ENCODE measurements around the gene C2orf81. TPM values are rescaled to one million over a fixed set of nuclear protein-coding genes. Genes with fewer than 3 reads are reported as not detected.

C2orf81 gene
- total RNA-seq, 1 donor from 2014 or later: 1.8 TPM

DNA sequence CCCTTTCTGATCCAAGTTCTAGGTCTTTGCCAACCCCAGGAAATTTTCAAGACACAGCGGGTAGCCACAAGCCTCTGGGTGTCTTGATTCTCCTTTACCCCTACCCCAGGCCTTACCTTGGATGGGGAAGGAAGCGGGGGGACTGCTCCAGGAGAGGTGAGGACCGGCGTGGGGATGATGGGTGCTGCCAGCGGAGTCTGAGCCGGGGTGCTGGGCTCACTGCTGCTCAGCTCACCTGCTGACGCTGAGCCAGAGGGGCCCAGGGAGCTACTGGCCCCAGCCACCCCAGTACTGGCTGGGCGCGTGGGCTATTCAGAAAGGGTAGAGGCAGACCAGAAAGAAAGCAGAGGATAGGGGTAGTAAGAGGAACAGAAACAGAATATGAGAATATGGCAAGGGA is 50.0 kb downstream of the C2orf81 start:
- H3K36me3 ChIP-seq: no peaks in the 10 kb centered on the region
- H3K36me3 Mint-ChIP-seq: peaks cover 41% of the 10 kb centered on the region

DNA sequence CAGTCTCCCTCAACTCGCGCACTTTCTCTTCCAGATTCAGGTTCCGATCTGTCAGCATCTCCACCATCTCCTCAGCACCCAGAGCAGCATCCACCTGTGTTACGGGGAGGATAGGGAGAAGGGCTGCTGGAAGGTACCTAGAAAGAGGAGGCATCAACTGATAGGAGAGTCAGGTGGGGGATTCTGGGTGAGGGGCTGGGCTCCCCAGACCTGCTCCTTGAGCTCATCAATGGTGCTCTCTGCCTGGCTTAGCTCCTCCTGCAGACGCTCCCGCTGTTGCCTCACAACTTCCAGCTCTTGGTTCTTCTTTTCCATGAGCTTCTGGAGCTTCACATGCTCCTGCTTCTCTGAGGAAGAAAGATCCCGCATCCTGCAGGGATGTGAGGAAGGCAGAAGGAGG is 51.4 kb downstream of the C2orf81 start:
- H3K27me3 ChIP-seq: no peaks in the 10 kb centered on the region
- no peak for DNase-seq (ENCODE audit: low spot score)
- no peak overlapping the region for H2AFZ ChIP-seq (replicated peaks)
- Mint-ChIP-seq H3K4me1 (peaks cover 24% of the 10 kb centered on the region), H3K27ac (no peak overlapping the region), H3K36me3 (peaks cover 49% of the 10 kb centered on the region), H3K9me3 (no peaks in the 10 kb centered on the region), H3K27me3 (ENCODE audit: insufficient read depth, low read depth) (peaks cover 4% of the 10 kb centered on the region), H3K4me3 (no peak overlapping the region)
- no peaks in the 10 kb centered on the region for H3K36me3 ChIP-seq
- peaks cover 29% of the 10 kb centered on the region for H3K79me2 ChIP-seq (ENCODE audit: low read depth)
- H3K4me3 ChIP-seq: no peak overlapping the region
- peaks cover 20% of the 10 kb centered on the region for H4K20me1 ChIP-seq (ENCODE audit: low read depth)
- H3F3A ChIP-seq (ENCODE audit: low read depth): peaks cover 11% of the 10 kb centered on the region
- peaks cover 18% of the 10 kb centered on the region for H3K4me1 ChIP-seq
- H3K27ac ChIP-seq: no peak overlapping the region
- TF ChIP-seq EZH2phosphoT487 (IDR thresholded peaks at IDR 0.05) (no peak), EZH2 (IDR thresholded peaks at IDR 0.05) (no peak)
- TF ChIP-seq, protein P1, sequence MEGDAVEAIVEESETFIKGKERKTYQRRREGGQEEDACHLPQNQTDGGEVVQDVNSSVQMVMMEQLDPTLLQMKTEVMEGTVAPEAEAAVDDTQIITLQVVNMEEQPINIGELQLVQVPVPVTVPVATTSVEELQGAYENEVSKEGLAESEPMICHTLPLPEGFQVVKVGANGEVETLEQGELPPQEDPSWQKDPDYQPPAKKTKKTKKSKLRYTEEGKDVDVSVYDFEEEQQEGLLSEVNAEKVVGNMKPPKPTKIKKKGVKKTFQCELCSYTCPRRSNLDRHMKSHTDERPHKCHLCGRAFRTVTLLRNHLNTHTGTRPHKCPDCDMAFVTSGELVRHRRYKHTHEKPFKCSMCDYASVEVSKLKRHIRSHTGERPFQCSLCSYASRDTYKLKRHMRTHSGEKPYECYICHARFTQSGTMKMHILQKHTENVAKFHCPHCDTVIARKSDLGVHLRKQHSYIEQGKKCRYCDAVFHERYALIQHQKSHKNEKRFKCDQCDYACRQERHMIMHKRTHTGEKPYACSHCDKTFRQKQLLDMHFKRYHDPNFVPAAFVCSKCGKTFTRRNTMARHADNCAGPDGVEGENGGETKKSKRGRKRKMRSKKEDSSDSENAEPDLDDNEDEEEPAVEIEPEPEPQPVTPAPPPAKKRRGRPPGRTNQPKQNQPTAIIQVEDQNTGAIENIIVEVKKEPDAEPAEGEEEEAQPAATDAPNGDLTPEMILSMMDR (IDR thresholded peaks at IDR 0.05): no peak
- H3K9me3 ChIP-seq (ENCODE audit: low read depth): no peaks in the 10 kb centered on the region
- no peak overlapping the region for H3K4me2 ChIP-seq
- H3K9ac ChIP-seq: no peak overlapping the region

More for the DNA sequence above, 50.0 kb downstream of the C2orf81 start:
- peaks cover 23% of the 10 kb centered on the region for H3K4me1 ChIP-seq
- H3K79me2 ChIP-seq (ENCODE audit: low read depth): peaks cover 32% of the 10 kb centered on the region
- peaks cover 25% of the 10 kb centered on the region for H4K20me1 ChIP-seq (ENCODE audit: low read depth)
- no peak overlapping the region for H3K27ac ChIP-seq
- Mint-ChIP-seq H3K27me3 (ENCODE audit: insufficient read depth, low read depth) (peaks cover 2% of the 10 kb centered on the region), H3K27ac (no peak overlapping the region), H3K9me3 (no peaks in the 10 kb centered on the region), H3K4me3 (no peak overlapping the region), H3K4me1 (peaks cover 27% of the 10 kb centered on the region)
- no peak overlapping the region for H3K4me3 ChIP-seq
- no peak overlapping the region for H3K4me2 ChIP-seq
- DNase-seq (ENCODE audit: low spot score): no peak
- TF ChIP-seq, protein P1 (IDR thresholded peaks at IDR 0.05): no peak
- TF ChIP-seq EZH2phosphoT487 (IDR thresholded peaks at IDR 0.05) (no peak), EZH2 (IDR thresholded peaks at IDR 0.05) (no peak)
- H3K27me3 ChIP-seq: no peaks in the 10 kb centered on the region
- peaks cover 15% of the 10 kb centered on the region for H3F3A ChIP-seq (ENCODE audit: low read depth)
- no peaks in the 10 kb centered on the region for H3K9me3 ChIP-seq (ENCODE audit: low read depth)
- H2AFZ ChIP-seq (replicated peaks): no peak overlapping the region
- H3K9ac ChIP-seq: no peak overlapping the region

DNA sequence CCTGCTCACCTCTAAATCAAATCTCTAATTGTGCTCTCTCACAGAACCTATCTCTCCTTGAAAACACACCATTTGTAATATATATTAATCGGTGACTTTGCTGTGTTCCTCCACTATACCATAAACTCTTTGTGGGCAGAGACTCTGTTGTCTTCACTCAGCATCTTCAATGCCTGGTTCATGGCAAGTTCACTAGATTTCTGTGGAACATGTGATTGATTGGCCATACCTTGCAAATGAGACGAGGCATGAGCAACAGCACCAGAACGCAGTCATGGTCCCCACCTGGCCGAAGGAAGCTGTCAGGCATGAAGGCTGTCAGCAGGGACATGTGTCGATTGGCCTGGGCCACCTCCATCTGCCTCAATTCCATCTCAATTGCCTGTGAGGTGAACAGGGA is 52.9 kb downstream of the C2orf81 start:
- peaks cover 50% of the 10 kb centered on the region for H3K36me3 Mint-ChIP-seq
- Histone ChIP-seq H3K4me2 (no peak overlapping the region), H3K9me3 (ENCODE audit: low read depth) (no peaks in the 10 kb centered on the region), H3K9ac (no peak overlapping the region), H3K36me3 (no peaks in the 10 kb centered on the region), H4K20me1 (ENCODE audit: low read depth) (peaks cover 11% of the 10 kb centered on the region), H3K79me2 (ENCODE audit: low read depth) (peaks cover 20% of the 10 kb centered on the region), H3K27ac (no peak overlapping the region), H3K27me3 (no peaks in the 10 kb centered on the region), H3K4me1 (peaks cover 7% of the 10 kb centered on the region), H3F3A (ENCODE audit: low read depth) (no peaks in the 10 kb centered on the region), H3K4me3 (no peak overlapping the region), H2AFZ (replicated peaks) (no peak overlapping the region)
- no peak for DNase-seq (ENCODE audit: low spot score)
- no peak for TF ChIP-seq EZH2 (IDR thresholded peaks at IDR 0.05)
- TF ChIP-seq, protein P1 (IDR thresholded peaks at IDR 0.05): no peak
- no peak for TF ChIP-seq EZH2phosphoT487 (IDR thresholded peaks at IDR 0.05)
- H3K27ac Mint-ChIP-seq: no peak overlapping the region
- H3K4me3 Mint-ChIP-seq: no peak overlapping the region
- H3K4me1 Mint-ChIP-seq: peaks cover 12% of the 10 kb centered on the region
- peaks cover 4% of the 10 kb centered on the region for H3K27me3 Mint-ChIP-seq (ENCODE audit: insufficient read depth, low read depth)
- no peaks in the 10 kb centered on the region for H3K9me3 Mint-ChIP-seq
